Caki2 (cell line): ENCODE measurements around the gene PODXL. TPM values are rescaled to one million over a fixed set of nuclear protein-coding genes. Genes with fewer than 3 reads are reported as not detected.

ENCODE experiments used
- DNase-seq: peaks from one replicate; pipeline ENCODE4 v3.0.0-alpha.2; 2015; ENCODE audit warnings: low read depth
- in situ Hi-C: cut with HindIII; loops from 2 replicates; pipeline ENCODE4 v1.10.0; 2016; ENCODE audit warnings: low sequenced_read_pairs, low pct_unique_long_range_greater_than_20kb, mixed read lengths
- total RNA-seq: library from RNA; depleted of rRNA; stranded (reverse); fragments of >200 nt; shearing (Covaris generic); gene quantifications from 2 replicates; pipeline ENCODE4 v1.2.3, GENCODE V29; 2014; ENCODE audit warnings: low replicate concordance

The PODXL gene
- total RNA-seq, 1 experiment from 2014 or later, result 3.6 TPM

DNA sequence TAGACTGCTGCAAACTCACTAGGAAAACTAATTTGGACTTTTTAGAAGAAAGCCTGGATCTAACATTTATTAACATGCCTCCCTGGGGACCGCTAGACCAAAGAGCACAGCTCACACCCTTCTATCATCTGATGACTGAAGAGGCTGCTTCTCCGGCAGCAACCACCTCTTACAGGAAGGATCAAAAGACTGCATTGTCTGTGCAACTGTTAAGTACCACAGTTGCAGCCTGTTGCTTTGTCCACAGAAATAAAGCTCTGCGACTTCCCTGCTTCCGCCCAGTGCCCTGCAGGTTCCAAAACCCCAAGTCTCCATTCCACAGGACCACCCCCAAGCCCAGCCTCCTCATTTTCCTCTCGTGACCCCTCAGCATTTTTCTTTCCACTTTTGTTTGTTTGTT lies 14.0 kb upstream of the PODXL start:
- DNase-seq, result no peak
- in situ Hi-C loops, result no loop called here

GRCh38 chr7:131568970-131569369 lies 12.5 kb upstream of the PODXL start:
- in situ Hi-C loops, result no loop called here
- no peak for DNase-seq

- DNase-seq, result no peak
- in situ Hi-C loops, result no loop called here
Measured at GRCh38 chr7:131568510-131568909, 12.1 kb upstream of the PODXL start.

DNA sequence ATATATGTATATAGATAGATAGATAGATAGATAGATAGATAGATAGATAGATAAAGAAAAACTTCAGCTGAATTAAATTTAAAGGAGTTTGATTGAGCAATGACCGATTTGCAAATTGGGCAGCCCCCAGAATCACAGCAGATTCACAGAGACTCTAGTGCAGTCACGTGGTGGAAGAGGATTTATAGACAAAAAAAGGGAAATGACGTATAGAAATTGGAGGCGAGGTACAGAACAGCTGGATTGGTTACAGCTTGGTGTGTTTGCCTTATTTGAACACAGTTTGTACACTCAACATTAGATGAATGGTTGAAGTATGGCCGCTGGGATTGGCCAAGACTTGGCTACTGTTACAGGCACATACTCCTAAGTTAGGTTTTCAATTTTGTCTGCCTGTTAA lies 8.2 kb upstream of the PODXL start:
- in situ Hi-C loops, result no loop called here
- no peak for DNase-seq

- no peak for DNase-seq
- in situ Hi-C loops, result no loop called here
Measured at GRCh38 chr7:131563918-131564317, 7.5 kb upstream of the PODXL start.

DNA sequence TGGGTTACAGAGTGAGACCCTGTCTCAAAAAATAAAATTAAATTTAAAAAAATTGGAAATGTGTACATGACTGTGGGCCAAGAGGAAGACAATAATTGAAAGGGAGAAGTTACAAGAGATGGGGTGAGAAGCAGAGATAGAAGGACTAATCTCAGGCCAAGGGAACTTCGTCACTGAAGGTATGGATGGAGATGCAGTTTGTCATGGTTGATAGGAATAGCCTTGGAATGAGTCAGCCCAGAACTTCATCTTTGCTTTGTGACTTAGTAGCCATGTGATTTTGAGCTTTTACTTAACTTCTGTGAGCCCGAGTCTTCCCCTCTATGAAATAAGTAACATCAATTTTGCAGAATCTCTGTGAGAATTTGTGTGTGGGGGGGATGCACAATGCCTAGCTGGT lies 6.5 kb upstream of the PODXL start:
- in situ Hi-C loops, result no loop called here
- DNase-seq, result no peak

- DNase-seq, result no peak
- in situ Hi-C loops, result no loop called here
Measured at GRCh38 chr7:131560061-131560460, 3.6 kb upstream of the PODXL start.

DNA sequence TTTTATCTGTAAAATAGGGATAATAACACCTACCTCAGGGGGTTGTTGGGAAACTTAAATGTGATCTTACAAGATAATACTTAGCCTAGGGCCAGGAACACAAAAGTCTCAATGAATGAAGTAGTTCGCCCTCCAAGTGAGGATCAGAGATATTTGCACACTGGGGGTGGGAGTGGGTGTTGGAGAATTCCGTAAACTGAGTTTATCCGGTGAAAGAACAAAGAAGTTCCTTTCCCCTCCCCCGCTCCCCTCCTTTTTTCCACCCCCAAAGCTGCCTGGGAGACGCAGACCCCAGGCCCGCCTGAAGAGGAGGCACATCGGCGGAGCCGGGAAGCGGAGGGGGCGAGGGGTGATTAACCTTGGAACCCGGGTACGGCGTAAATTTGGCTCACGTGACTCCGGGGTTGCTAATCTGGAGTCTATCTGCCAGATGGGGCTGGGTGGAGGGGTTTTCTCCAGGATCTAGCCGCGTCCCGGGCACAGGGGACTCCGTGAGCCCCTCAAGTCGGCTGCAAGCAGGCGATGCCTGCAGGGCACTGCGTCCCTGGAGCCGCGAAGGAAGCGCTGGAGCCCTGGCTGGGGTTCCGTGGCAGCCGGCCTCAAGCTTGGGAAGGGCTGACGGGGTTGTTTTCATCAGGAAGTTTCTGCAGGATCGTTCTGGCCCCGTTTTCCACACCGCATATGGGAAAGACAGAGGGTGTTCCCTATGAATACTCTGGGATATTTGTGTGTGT lies 1.4 kb upstream of the PODXL start:
- in situ Hi-C loops, result no loop called here
- DNase-seq, result no peak

DNA sequence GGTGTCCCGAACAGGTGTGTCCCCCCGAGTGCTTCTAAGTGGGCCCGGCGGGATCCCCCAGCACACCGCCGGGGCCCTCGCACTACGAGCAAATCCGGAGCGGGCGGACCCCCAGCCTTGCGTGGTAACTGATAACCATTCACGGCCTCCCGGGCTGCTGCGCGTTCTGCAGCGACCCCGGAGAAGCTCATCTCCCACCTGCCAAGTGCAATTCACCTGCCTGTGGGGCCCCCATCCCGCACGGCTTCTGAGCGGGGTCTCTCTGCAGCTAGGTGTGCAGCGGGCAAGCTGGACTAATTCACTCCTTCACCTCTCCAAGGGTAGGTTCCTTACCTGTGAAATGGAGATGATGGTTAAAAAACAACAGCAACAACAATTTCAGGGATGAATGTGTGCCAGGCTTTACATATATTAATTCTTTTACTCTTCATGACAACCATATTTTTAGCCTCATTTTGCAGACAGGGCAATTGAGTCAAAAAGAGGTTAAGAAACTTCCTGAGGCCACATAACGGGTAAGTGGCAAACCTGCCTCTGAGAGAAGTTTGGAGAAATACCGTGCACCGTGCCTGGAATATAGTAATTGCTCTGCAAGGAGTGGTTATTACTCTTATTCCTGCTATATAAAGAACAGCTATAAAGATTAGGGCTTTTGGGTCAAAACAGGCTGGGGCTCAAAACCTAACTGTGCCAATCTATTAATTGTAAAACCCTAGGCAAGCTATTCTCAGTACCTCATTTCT lies 652 bp upstream of the PODXL start:
- no peak for DNase-seq
- in situ Hi-C loops, result no loop called here

GRCh38 chr7:131555552-131556052 lies 826 bp downstream of the PODXL start:
- no peak for DNase-seq
- in situ Hi-C loops, result no loop called here

- no peak for DNase-seq
- in situ Hi-C loops, result no loop called here
Measured at GRCh38 chr7:131554880-131555516, 1.4 kb downstream of the PODXL start.

DNA sequence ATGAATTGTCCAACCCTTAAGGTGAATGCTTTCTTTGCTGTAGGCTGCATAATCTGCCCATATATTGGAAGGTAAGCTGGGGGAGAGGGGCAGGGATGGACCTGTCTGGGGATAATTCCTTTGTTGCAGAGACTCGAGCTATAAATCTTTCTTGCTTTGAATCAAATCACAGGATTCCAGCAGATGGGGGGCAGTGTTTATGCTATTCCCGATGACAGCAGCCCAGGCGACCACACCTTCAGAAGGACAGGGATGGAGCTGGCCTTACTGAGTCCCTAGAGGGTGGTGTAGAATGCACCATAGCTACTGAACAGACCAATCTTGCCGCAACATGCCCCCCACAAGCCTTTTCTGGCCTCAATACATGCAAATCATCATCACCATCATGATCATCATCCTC lies 2.5 kb downstream of the PODXL start:
- in situ Hi-C loops, result no loop called here
- no peak for DNase-seq

DNA sequence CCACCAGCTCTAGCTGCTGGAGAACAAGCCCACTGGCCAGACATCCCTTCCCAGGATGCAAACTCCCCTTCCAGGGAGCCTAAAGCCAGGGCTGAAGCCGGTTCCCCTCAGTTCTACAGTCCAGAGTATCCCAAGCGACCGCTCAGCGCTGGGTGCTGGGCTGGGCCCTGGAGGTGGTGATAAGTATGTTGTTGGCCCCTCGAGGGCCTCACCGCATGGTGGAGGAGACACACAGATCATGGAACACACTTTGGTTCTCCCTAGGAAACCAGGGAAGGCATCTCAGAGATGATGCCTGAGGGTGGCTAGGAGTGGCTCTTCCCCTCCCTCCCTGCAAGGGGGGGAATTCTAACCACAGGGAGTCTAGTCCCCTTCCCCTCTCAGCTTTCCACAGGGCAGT lies 4.4 kb downstream of the PODXL start:
- DNase-seq, result no peak
- in situ Hi-C loops, result no loop called here

DNA sequence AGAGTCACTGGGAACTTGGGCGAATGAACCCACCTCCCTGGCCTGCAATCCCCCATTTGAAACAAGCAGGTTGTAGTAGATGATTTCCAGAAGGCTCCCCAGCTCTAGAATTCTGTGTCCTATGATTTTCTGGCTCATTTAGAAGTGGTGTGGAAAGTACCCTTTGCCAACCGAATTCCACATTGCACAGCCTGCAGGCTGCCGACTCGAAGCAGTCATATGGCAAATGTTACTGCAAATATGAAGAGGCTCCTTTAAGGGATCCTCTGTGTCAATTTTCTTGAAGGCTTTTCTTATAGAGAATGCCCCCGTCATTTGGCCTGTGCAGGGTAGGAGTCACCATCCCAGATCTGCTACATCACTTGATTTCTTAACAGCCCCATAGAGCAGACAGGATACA lies 5.6 kb downstream of the PODXL start:
- DNase-seq, result no peak
- in situ Hi-C loops, result no loop called here

DNA sequence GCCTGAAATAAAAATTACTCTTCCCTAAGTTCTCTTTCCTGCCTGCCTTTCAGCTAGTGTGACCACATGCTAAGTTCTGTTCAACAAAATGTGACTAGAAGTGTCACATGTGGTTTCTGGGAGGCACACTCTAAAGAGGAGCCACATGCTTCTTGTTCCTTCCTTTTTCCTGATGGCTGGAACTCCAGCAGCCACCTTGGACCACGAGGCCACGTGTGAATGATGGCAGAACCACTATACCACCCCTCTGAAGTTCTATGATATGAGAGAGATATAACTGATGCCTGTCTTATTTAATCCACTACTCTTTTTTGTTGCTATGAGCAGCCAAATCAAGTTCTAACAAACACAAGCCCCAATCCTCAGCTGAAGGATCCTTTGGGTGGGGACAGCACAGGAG lies 8.1 kb downstream of the PODXL start:
- DNase-seq, result no peak
- in situ Hi-C loops, result no loop called here

DNA sequence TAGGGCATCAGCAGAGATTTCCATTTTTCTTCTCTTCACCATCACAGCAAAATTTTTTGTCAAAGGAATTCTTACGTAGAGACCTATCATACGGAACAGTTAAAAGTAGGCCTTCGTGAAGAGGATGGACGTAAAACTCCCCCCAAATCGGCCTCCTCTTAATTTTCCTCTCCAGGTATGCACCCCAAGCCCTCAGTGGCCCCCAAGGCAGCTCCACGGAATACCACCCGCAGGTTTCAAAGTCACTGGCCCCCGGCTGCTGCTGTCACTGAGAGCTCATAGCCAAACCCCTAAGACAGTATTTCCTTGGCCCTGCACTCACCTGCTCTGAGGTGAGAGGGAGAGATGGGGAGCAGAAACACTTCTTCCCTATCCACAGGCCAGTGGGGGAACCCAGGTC lies 8.8 kb downstream of the PODXL start:
- in situ Hi-C loops, result no loop called here
- DNase-seq, result no peak

DNA sequence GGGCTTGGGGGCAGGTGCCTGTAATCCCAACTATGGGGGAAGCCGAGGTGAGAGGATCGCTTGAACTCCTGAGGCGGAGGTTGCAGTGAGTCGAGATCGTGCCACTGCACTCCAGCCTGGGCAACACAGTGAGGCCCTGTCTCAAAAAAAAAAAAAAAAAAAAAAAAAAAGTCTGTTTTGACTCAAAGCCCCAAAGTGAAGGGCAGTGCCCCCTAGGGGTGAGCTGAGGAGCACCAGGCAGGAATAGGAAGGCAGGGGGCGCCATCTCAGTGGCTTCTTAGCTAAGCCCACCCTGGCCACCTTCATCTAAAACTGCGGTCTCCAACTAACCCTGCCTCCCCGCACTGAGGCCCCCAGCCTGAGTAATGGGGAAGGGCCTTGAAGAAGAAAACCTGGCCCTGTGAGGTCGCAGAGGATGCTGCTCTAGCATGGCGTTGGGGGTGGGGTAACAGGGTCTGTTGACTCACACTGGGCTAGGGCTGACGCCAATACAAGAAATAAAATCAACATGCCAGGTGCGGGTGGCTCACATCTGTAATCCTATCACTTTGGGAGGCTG lies 9.8 kb downstream of the PODXL start:
- in situ Hi-C loops, result no loop called here
- DNase-seq, result peak; percentile 18

DNA sequence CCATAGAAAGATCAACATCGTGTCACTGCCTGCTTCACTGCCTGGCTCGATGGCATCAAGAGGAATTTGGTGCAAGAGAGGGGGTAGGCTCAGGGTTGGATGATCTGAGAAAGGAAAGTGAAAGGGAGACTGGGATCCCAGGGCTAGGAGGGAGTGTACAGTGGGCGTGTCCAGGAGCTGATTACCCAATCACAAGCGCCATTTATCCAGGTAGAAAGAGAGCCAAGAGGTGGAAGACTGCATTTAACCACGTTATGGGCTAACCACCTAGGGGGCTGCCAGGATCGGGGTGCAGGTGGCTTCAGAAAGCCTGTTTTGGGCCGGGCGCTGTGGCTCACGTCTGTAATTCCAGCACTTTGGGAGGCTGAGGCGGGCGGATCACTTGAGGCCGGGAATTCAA lies 10.3 kb downstream of the PODXL start:
- DNase-seq, result peak; percentile 58
- in situ Hi-C loops, result no loop called here
